ENCODE measurements around the gene OSBP2.

GRCh38 chr22:30943368-30943767, 248.7 kb downstream of the OSBP2 start:
- TF ChIP-seq CTCF (conservative IDR thresholded peaks at IDR 0.05; ENCODE audit: low read depth, low read length): no peak
- no peak for TF ChIP-seq EZH2phosphoT487 (IDR thresholded peaks at IDR 0.05; ENCODE audit: borderline replicate concordance, low read length)
- no peak for TF ChIP-seq EZH2 (IDR thresholded peaks at IDR 0.05; ENCODE audit: low read length, unreplicated experiment)

Data from PC-3 (cell line).